Activated T-helper 1 cell treated with anti-CD3 and anti-CD28 coated beads, Interleukin-2, amount 50 U/mL, for 16 hours (primary cell): ENCODE measurements around the gene RUNX1.

ENCODE experiments used
- DNase-seq, 2 donors: peaks; one replicate each; pipeline ENCODE4 v3.0.0-alpha.2; 2020; ENCODE audit warnings: low read depth in 1 of 2, low spot score in 1 of 2

Gene RUNX1

DNA sequence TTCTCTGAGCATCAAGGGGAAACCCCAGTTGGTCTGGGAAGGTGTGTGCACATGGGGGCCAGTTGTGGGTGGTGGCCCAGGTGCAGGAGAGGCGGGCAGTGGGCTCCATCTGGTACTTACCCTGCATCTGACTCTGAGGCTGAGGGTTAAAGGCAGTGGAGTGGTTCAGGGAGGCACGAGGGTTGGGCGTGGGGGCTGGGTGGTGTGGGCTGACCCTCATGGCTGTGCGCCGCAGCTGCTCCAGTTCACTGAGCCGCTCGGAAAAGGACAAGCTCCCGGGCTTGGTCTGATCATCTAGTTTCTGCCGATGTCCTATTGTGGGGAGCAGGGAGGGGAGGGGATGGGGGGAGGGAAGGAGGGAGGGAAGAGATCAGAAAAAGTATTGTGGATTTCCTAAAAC is 214.8 kb downstream of the RUNX1 start:
- no peak for DNase-seq

DNA sequence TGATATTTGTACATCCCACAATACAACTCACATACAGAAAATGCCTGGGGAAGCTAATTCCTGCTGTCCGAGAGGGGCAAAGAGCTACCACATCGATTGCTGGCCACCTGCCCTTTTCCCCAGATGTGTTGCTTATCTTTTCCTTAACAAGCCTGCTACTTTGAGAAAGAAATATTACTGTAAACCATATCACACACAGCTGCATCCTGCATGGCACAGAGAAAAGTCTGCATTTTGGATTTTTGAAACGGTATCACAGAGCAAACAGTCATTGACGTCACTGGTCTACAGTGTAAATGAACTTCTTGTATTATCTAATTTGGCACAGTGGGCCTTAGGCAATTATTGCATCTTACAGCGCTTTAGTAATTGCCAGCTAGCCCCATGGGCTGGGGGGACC is 215.6 kb downstream of the RUNX1 start:
- DNase-seq, result no peak

DNA sequence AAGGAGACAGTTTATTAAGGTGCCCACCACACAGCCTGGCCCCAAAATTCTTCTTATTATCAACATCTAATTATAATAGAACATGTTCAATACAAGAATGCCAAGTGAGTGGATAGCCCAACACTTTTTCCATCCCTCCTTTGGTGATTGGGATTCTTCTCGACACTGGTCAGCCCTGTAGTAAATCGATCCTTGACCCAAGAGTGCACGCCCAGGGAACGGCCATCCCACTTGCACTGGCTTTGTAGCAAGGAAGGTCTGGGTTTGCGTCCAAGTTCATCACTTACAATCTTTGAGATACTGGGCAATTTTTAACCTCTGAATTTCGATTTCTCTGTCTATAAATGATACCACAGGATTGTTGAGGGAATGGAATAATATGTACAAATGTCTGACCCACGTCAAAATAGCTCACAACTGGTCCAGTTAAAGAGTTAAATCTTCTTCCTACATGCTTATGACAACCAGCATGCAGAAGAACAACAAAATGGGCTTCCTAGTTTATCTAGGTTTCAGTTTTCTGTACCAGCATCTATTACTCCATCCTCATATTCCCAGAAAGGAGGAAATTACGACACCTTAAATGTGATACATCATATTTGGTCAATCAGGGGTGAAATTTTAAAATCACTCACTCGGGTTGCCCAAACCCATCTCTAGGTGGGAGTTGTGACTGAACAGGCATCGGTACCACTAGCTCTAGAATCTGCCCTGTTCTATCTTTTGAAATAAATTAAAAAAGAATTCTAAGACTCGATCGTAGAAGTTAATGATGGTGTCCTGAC is 218.5 kb downstream of the RUNX1 start:
- no peak for DNase-seq

DNA sequence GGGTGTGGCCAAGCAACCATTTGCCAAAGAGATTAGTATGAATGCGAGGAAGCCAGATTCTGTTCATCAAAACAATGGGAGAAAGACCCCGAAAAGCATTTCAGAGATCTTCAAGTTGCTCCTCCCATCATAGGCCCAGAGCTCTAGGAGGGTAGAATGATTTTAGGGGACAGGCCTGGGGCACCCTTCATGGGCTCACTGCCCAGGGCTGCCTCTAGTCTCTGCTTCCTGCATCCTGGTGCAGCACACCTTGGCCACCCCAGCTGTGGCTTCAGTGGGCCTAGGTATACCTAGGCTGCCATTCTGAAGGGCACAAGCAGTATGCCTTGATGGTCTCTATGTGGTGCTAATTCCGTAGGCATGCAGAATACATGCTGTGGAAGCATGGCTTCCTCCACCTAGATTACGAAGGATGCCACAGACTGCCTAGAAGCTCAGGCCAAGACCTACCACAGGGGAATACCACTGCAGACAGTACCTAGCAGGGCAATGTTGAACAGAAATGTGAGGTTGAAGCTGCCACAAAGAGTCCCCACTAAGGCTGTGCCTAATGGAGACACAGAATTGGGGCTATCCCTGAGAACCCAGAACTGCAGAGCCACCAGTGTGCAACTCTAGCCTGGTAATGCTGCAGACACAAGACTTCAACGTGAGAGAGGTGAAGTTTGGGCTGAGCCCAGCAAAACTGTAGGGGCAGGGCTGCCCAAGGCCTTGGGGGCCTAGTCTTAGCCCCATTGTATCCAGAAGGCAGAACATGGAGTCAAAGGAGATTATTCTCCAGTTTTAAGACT is 221.5 kb downstream of the RUNX1 start:
- no peak for DNase-seq

DNA sequence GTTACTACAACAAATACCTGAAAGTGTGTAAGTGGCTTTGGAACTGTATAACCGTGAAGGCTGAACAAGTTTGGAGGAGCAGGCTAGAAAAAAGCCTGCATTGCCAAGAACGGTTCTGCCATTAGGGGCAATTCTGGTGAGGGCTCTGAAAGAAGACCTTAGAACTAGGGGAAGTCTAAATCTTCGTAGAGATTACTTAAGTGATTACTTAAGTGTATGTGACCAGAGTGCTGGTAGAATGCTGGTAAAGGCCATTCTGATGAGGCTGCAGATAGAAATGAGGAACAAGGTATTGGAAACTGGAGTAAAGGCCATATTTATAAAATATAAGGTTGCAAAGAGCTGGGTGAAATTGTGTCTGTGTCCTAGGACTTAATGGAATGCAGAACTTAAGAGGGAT is 222.3 kb downstream of the RUNX1 start:
- DNase-seq, result no peak

DNA sequence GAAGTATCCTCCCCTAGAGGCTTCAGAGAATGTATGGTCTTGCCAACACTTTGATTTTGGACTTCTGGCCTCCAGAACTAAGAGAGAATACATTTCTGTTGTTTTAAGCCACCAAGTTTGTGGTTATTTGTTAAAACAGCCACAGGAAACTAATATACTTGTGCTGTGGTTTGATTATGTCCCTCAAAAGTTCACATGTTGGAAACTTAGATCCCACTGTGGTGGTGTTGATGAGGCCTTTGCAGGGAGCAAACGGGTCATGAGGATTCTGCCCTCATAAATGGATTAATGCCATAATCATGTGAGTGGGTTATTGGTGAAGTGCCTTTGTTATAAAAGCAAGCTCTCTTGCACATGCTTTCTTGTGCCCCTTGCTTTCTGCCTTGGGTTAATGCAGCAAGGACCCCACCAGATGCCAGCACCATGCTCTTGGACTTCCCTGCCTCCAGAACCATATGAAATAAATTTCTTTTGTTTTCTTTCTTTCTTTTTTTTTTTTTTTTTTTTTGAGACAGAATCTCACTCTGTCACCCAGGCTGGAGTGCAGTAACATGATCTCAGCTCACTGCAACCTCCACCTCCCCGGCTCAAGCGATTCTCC is 223.1 kb downstream of the RUNX1 start:
- no peak for DNase-seq

DNA sequence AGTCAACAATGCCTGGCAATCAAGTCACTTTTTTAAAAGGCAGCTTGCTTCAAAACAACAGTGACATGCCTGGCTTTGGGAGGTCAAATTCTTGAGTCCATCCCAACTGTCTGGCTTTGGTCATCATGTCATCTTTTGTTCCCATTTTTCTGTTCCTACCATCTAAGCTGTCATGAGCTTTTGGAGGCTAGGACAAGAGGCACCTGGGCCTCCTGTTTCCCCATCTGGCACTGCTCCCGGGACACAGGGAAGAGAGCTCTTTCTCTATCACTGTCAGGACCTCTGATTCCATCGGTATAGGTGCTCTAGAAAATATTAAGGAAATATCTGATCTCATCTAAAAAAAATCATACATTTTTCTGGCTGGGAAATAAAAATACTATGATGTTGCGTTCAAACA is 224.0 kb downstream of the RUNX1 start:
- DNase-seq, result no peak

DNA sequence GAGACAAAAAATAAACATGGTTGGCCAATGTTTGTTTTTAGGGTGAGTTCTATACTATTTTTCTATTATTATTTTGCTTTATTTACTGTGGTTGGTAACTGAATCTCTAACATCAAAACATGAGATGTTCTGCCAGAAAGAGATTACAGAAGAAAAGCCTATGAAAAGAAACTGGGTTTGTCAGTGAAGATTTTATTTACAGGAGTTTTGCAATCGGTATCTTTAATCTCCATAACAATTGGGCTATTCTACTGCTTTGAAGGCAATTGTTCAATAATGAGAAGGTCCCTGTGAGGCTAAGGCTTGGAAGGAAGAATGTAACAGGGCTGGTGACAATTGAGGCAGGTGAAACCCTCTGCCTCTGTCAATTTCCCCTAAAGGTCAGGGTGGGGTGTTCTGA is 224.8 kb downstream of the RUNX1 start:
- no peak for DNase-seq

DNA sequence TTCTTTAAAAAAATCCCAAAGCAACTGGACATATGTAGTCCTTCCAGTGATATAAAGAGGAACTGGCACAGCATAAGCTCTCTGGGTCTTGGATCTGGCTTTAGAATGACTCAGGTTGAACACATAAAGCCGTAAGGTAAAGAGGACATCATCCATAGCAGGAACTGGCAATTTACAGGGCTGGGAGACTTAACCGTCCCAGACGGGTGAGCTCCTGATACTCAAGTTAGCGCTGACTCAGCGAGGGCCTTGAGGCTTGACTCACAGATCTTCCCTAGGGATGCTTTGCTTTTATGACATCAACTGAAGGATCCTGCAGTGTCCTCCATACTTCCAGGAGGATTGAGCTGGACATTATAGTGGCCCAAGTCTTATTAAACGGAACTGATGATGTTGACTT is 226.2 kb downstream of the RUNX1 start:
- no peak for DNase-seq

DNA sequence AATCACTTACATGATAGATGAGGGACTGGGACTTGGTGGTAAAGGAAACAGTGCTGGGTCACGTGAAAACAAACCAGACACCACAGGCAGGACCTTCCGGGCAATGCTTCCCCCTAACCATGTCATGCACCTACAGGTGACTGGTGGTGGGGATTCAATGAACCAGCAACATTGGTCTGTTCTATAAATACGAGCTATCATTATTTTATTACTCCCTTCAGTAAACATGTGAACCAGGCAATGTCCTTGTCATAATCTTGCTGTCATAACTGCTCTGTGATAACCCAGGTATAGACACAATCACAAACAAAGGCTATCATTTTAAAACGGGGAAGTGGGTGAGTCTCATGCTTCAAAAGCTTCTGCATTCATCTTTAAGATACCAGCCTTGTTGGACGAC is 226.9 kb downstream of the RUNX1 start:
- DNase-seq, result no peak

DNA sequence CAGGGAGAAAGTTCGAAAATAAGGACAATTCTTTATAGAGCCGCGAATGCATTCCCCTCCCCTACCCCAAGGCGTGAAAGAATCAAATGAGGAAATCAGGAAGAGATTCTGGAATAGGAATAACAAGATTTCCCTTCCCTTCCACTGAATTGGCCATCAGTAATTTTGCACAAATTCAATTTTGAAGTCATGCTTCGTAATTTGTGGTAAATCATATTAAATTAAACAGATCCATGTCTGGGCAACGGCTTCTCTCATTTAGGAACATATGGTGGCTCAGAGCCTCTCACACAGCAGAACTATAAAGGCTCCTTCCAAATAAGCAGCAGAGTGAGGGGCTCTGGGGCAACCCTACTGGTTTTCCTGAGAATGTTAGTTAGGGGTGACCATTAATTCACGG is 227.4 kb downstream of the RUNX1 start:
- DNase-seq, result no peak

DNA sequence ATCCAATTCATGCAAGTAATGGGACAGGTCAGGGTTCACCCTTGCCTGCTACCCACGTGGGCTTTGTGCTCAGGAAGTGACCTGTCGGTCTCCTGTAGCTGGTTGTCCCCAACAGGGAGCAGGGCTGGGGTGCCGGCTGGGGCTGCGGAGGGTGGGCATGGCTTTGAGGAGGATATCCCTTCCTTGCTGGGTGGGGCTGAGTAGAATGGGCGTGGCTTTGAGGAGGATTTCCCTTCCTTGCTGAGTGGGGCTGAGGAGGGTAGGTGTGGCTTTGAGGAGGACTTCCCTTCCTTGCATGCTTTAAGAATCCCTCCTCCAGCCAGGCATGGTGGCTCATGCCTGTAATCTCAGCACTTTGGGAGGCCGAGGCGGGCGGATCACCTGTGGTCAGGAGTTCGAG is 229.1 kb downstream of the RUNX1 start:
- DNase-seq, result no peak

DNA sequence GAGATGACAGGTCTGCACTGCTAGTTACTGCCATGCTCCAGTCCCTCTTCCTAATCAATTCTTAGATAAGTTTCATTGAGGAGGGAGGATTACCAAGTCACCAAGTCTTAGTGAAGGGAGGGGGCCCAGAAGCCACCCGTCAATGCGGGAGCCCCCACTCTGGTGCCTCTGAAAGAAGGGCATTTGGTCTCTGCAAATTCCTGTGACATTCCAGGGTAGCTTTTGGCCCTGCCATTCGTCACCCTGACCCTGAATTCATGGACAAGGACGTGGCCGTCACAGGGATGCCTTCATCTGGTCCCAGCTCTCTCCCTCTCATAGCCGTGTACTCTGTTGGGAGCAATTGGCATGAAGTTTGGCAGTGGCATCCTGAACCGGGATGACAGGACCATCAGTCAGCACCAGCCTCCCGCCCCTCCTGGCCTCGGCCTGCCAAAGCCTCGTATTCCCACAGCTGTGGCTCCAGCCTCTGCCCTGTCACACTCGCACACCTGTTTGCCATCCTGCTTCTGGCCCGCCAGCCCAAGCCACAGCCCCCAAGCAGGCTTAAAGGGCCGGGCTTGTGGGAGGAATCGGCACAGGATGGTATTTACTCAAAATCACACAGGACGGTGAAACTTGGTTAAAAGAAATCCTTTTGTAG is 229.6 kb downstream of the RUNX1 start:
- DNase-seq, result no peak

DNA sequence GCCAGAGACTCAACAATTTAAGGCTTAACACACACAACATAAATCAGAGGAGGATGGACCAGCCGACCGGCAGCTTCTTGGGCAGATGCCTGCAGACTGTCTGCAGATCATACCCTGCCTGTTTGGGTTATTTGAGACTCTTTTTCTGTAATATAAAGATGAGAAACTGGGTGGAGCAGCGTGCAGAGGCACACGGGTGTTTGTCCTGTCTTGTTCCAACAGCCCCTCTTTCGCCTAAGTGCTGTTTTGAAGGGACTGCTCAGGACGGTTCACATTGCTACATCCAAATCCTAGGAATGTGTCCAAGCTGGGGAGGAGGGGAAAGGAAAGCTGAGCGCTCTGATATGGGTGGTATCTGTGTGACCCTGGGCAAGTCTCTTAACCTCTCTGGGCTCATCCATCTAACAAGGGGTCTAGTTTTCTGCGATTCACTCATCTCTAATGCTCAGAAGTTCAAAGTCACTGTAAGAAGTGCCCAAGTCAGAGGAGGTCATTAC is 230.4 kb downstream of the RUNX1 start:
- DNase-seq, result no peak

DNA sequence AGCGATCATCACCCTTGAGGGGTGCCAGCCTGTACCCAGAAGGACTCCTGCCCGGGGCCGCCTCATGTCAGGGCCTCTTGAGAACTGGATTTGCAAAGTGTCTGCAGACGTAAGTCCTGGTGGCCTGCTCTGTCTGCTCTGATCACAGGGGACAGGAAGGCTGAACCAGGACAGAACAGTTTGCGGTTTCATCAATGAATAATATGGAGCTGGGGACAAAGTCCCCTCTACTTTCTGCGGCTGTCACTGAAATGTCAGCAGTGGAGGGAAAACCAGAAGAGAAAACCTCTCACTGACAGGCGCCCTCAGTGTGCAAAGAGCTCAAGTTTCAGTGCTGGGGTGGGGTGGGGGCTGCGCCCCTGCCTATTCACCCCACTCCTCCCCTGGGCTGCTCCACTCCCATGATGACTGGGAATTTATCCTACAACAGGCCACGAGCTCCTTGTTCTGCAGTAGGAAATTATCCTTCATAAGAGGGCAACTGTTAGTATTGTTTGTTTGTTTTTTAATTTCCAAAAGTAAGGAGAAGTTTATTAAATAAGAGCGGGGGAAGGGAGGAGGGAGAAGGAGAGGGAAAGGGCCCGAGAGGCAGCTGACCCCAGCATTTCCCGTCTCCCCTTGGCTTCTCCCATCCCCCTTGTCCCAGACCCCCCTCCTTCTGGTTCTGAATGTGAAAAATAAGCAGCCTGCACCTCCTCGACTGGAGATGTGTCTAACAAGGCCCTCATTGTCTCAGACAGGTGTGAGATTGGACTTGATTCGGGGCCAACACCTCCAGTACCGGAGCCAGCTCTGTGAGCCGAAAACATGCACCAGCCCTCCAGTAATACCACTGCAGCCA is 231.1 kb downstream of the RUNX1 start:
- DNase-seq, result no peak

DNA sequence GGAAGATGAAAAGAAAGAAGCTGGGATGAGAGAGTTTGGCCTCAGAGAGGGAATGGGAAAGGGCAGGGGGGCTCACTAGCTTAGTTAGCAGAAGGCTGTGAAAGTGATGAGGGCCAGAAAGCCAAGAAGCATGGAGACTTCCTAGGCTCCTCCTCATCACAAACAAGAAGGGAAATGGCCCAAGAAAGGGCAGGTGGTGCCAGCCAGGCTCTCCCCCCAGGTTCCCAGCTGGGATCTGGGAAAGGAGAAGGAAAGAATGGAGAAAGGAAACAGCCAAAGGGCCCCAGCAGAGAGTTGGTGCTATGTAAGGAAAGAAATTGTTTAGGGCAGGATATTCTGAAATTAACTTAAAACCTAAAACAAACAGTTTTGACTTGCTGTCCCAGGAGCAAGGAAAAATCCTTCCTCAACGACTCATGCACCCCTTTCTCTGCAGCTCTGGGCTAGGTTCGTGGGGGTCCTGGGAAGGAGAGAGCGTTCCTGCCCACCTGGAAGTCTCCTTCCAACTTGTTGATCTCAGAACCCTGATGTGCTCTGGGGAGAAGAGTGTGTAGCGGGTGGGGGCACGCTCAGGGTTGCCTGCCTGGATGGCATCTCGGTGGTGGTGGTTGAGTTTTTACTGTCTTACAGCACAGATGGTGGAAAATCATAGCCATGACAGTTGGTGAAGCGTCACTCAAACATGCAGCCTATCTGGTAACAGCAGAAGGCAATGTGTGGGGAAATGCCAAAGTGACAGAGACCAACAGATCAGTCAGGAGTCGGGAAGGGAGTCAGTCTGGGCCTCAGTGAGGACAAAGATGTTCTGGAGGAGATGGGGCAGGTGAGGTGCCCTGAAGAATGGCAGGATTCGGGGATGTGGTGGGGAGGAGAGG is 233.0 kb downstream of the RUNX1 start:
- DNase-seq, result no peak

DNA sequence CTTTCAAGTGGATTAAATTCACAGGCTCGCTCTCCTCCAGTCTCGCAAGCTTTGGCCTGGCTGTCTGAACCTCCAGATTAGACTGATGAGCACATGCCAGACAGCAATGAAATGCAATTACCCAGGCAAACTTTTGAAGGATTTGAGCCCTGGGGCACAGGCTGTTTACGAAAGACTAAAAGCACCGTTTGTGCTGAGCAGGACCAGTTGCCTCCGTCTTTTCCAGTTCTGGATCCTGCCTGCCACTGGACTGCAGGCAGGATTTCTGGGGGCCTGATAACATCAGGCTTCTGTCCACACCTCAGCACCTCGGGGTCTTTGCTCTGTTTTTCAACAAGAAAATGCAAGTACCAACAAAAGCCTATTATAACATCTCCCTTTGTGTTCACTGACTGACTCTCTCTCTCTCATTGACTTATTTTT is 234.6 kb downstream of the RUNX1 start:
- DNase-seq, result no peak

DNA sequence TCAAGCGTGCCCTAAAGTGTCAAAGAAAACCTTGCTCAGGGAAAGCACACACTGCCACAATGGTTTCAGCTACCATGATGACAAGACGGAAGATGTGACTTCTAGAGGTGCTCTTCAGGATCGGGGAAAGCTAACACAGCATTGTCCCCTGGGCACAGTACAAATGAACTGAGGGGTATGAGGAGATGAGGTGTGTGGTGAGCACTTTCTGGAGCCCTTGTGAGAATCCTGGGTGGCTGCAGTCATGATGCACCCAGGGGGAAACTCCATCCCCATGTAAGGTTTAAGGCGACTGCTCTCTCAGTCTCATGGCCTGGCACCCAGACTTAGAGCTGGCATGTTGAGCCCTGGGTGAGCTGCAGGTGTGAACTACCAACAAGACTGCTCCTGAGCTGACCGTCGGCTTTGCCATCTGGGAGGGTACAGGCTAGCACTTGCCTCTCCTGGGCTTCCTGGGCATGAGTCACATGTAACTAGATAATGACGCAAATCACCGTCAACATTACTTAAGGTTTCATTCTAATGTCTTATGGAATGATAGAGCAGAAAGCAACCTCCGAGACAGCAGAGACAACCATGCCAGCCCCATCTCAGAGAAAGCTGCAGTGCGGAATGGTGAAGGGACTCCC is 235.7 kb downstream of the RUNX1 start:
- no peak for DNase-seq
